ENCODE measurements around the gene UBXN1.

DNA sequence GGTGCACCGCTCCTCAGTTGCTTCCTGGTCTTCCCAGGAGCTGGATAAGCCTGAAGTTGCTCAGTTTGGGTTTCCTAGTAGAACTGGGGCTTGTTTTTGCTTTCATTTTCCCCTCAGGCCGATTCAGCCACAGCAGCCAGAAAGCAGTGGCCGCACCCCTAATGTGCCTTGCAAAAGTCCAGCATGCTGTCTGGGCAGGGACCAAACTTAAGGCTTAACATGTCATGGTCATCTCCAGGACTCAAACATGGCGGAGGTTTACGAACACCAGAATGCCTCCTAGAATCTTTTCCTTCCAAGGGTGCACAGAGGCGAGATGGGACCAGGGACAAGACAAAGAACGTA is 31.1 kb upstream of the UBXN1 start:
- TF ChIP-seq, protein P1, sequence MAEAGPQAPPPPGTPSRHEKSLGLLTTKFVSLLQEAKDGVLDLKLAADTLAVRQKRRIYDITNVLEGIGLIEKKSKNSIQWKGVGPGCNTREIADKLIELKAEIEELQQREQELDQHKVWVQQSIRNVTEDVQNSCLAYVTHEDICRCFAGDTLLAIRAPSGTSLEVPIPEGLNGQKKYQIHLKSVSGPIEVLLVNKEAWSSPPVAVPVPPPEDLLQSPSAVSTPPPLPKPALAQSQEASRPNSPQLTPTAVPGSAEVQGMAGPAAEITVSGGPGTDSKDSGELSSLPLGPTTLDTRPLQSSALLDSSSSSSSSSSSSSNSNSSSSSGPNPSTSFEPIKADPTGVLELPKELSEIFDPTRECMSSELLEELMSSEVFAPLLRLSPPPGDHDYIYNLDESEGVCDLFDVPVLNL (IDR thresholded peaks at IDR 0.05; ENCODE audit: low read depth, low read length) = no peak
- TF ChIP-seq, protein P2, sequence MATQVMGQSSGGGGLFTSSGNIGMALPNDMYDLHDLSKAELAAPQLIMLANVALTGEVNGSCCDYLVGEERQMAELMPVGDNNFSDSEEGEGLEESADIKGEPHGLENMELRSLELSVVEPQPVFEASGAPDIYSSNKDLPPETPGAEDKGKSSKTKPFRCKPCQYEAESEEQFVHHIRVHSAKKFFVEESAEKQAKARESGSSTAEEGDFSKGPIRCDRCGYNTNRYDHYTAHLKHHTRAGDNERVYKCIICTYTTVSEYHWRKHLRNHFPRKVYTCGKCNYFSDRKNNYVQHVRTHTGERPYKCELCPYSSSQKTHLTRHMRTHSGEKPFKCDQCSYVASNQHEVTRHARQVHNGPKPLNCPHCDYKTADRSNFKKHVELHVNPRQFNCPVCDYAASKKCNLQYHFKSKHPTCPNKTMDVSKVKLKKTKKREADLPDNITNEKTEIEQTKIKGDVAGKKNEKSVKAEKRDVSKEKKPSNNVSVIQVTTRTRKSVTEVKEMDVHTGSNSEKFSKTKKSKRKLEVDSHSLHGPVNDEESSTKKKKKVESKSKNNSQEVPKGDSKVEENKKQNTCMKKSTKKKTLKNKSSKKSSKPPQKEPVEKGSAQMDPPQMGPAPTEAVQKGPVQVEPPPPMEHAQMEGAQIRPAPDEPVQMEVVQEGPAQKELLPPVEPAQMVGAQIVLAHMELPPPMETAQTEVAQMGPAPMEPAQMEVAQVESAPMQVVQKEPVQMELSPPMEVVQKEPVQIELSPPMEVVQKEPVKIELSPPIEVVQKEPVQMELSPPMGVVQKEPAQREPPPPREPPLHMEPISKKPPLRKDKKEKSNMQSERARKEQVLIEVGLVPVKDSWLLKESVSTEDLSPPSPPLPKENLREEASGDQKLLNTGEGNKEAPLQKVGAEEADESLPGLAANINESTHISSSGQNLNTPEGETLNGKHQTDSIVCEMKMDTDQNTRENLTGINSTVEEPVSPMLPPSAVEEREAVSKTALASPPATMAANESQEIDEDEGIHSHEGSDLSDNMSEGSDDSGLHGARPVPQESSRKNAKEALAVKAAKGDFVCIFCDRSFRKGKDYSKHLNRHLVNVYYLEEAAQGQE (IDR thresholded peaks at IDR 0.05; ENCODE audit: low read depth, low read length) = no peak
- TF ChIP-seq HCFC1 (IDR thresholded peaks at IDR 0.05; ENCODE audit: low read length) (no peak), ZNF217 (IDR thresholded peaks at IDR 0.05) (no peak), MXI1 (IDR thresholded peaks at IDR 0.05; ENCODE audit: low read depth, low read length) (no peak), POLR2A (IDR thresholded peaks at IDR 0.05; ENCODE audit: low read depth, low read length) (no peak)
